Central memory CD4-positive, alpha-beta T cell (primary cell): Measurements from ENCODE around the gene RAPH1.

Source experiments
- DNase-seq: peaks from one replicate; pipeline ENCODE4 v3.0.0; 2022

The RAPH1 gene

GRCh38 chr2:203360833-203361430 is 174.2 kb downstream of the RAPH1 start:
- no peak for DNase-seq

GRCh38 chr2:203359450-203359849 is 175.7 kb downstream of the RAPH1 start:
- no peak for DNase-seq

- no peak for DNase-seq
These were observed 180.1 kb downstream of the RAPH1 start for GRCh38 chr2:203354966-203355365.

- no peak for DNase-seq
These were observed 182.4 kb downstream of the RAPH1 start for GRCh38 chr2:203352604-203353255.

- no peak for DNase-seq
These were observed 187.7 kb downstream of the RAPH1 start for GRCh38 chr2:203347375-203347774.

- DNase-seq = no peak
These were observed 188.5 kb downstream of the RAPH1 start for GRCh38 chr2:203346612-203347011.

GRCh38 chr2:203344667-203345066 is 190.4 kb downstream of the RAPH1 start:
- DNase-seq = no peak
